H7 (cell line): ENCODE results near the gene A2M. TPM values are rescaled to one million over a fixed set of nuclear protein-coding genes. Genes with fewer than 3 reads are reported as not detected.

ENCODE experiments used
- DNase-seq: peaks from one replicate; pipeline ENCODE4 v3.0.0; 2012
- H3K27me3 ChIP-seq: 2 replicates; pipeline ENCODE4 v1.6.0; 2011; ENCODE audit warnings: mild to moderate bottlenecking, low read length; ENCODE audit not compliant: control insufficient read depth, insufficient read depth
- H3K36me3 ChIP-seq: replicated peaks from 2 replicates; pipeline ENCODE4 v1.5.1; 2011; ENCODE audit warnings: low read length; ENCODE audit not compliant: control insufficient read depth, insufficient read depth
- H3K4me3 ChIP-seq: 2 replicates; pipeline ENCODE4 v1.5.1; 2011; ENCODE audit warnings: low read depth, mild to moderate bottlenecking, control low read depth, low read length, moderate library complexity; ENCODE audit not compliant: insufficient read depth
- total RNA-seq: library from RNA; depleted of rRNA; stranded (reverse); fragments of >200 nt; shearing (Covaris generic); gene quantifications from 2 replicates; pipeline ENCODE4 v1.2.3, GENCODE V29; 2014

The A2M gene
- total RNA-seq, 1 experiment from 2014 or later, result not detected

DNA sequence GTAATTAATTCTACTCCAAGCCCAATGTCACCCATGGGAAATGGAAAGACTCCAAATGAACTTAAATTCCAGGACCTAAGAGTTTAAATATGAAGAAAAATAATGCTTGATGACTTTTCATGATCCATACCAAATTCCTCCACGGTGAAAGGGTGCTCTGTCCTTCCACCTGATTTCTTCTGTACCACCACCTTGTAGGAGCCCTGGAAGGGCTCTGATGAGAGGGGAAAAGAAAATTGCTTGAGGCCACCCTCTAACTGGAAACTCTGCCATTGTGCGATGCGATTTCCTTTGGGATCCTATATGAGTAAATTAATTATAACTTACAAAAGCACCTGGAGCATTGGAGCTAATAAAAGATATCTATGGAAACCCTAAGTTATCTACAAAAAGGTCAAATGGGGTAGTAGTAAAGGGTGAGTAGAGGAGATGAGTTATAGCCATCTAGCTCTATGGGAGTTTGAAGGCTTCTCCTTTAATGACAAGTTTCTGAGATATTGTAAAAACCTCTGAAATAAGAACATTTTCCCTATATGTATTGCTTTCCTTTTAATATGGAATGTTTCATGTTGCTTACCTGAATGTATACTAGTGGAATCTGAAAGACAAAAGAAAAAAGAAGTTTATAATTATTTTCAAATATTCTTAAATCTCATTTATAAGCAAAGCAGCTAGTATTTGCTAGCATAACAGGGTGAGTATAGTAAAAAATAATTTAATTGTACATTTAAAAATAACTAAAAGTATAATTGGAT lies 5.8 kb downstream of the A2M start:
- DNase-seq, result no peak
- Histone ChIP-seq H3K4me3 (no peak overlapping the region), H3K36me3 (no peaks in the 10 kb centered on the region), H3K27me3 (no peaks in the 10 kb centered on the region)

DNA sequence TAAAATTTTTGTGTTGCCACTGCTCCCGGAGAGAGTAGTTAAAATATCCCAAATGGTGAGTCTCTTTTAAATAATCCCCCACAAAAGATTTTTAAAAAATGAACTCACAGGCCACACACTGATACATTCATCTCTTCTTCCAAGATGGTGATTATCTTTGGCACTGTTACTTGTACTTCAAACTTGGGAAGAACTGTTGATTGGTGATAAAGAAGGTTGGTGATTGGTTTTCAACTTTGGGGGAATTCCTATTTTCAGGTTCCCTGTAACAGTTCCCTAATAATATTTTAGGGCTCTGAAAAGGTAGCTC lies 6.6 kb downstream of the A2M start:
- Histone ChIP-seq H3K36me3 (no peaks in the 10 kb centered on the region), H3K27me3 (no peaks in the 10 kb centered on the region), H3K4me3 (no peak overlapping the region)
- no peak for DNase-seq

DNA sequence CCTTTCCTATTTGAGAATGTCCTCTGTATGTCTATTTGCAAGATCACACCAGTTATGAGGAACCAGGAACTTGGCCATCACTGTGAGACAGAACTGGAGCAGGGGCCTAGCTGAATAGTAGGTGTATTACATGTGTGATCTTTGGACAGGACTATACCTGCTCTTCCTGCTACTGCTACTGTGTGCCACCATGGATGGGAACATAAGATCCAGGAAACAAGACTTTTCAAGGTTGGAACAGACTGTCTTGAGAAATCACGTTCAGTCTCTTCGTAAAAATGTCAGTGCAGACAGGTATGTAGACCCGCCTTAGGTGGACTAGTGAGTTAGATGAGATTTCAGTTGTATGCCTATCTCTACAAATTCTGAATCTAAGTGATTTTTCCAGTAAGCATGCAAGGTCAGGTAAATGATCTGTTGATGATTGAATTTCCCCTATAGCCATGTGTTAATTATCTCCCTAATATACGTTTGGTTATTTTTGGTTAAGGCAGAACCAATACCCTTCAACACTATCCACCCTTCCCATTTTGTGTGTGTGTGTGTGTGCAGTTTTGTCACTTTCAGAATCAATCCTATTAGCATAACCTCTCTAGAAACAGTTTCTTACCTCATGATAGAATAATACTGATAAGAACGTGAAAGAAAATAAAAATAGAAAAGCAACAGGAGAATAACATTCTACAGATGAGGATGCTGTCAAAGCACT lies 7.1 kb downstream of the A2M start:
- Histone ChIP-seq H3K36me3 (no peaks in the 10 kb centered on the region), H3K27me3 (no peaks in the 10 kb centered on the region), H3K4me3 (no peak overlapping the region)
- DNase-seq, result no peak

DNA sequence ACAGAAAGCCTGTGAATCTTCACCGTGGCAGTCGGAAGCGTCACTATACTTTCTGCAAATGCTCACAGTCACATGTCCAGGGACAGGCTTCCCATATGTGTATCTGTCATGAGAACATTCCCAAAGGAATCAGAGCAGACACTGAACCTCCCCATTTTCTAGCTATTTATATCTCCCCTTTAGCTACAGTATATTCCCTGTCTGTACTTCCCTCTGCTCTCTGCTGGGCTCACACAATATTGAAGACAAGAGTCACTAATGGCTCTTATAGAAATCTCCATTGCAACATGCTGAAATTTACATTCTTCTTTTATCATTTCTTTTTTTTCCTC lies 8.2 kb downstream of the A2M start:
- H3K27me3 ChIP-seq, result no peaks in the 10 kb centered on the region
- H3K4me3 ChIP-seq, result no peak overlapping the region
- no peaks in the 10 kb centered on the region for H3K36me3 ChIP-seq
- DNase-seq, result no peak

DNA sequence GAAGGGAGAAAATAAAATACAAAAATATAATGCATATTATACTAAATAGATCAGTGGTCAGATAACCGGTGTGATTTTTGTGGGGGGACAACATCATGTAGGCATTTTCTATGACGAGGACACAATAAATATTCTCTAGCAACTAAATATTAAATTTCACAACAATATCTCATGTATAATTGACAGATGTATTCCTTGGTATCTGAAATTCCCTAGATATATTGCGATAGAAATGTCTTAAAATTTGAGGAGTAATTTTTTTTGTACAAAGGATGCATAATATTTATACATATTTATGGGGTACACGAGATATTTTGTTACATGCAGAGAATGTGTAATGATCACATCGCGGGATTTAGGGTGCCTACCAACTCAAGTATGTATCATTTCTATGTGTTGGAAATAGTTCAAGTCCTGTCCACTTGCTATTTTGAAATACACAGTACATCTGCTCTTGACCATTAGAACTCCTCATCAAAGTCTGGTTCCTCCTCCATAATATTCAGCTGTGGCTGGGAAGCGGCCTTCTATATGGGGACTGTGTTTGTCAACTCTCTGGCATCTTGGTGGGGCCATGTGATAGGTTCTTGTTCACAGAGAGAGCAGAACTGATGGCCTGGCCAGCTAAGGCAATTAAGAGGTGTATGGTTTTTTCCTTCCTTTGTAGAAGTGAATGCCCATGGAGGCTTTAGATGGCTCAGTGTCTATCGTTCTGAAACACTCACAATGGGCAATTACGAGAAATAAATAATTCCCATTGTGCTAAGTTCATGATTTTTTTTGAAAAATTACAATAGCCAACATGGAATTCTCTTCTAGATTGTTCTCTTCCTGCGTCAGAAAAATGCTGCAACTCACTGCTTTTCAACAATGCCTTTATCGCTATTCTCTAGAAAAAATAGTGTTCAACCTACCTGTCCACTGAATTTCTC lies 8.8 kb downstream of the A2M start:
- no peak for DNase-seq
- H3K36me3 ChIP-seq, result no peaks in the 10 kb centered on the region

DNA sequence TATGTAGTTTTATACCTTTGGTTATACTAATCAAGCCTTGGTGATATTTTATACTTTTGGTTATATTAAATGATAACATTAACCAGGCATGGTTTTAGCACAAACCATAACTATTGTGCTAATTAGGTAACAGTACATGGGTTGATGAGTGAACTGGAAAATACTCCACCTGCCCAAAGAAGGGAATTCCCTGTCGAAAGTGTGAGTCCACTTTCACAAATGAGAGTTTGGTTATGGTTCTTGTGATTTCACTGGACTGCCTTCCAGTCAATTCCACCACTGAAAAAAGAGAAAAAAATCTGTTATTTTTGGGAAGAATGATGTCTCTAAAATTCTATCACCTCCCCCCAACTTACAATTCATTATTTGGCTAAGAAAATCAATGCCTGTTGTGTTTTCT lies 9.7 kb downstream of the A2M start:
- H3K4me3 ChIP-seq, result no peak overlapping the region
- DNase-seq, result no peak
- H3K36me3 ChIP-seq, result no peaks in the 10 kb centered on the region

More for the DNA sequence above, 8.8 kb downstream of the A2M start:
- Histone ChIP-seq H3K4me3 (no peak overlapping the region), H3K27me3 (no peaks in the 10 kb centered on the region)

DNA sequence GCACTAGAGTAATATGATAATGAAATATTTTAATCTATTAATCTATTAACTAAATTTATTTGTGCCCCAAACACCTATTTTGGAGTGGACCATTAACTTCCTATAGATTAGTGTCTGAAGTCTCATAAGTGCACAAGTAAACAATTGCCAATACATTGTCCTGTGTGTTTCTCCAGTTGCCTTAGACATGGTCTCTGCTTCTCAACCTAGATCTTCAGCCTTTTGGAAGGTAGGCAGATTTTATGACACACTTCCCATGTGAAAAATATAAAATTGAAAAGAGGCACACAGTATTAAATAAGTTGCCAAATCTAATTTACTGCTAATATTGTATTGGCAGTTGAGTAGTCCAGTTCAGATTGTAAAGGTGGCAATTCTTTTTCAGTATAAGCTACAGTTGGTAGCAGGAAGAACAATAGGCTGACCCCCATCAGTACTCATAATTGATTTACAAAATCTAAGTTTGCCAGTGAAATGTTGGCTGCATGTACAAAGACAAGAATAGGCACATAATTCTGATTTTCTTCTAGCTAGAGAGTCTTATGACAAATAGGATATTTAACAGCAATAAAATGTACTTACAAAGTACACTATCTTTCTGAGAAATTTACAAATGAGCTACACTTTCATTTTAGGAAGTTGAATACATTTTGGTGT lies 10.8 kb downstream of the A2M start:
- Histone ChIP-seq H3K36me3 (no peaks in the 10 kb centered on the region), H3K27me3 (no peaks in the 10 kb centered on the region), H3K4me3 (no peak overlapping the region)
- DNase-seq, result no peak

More for the DNA sequence above, 9.7 kb downstream of the A2M start:
- no peaks in the 10 kb centered on the region for H3K27me3 ChIP-seq

DNA sequence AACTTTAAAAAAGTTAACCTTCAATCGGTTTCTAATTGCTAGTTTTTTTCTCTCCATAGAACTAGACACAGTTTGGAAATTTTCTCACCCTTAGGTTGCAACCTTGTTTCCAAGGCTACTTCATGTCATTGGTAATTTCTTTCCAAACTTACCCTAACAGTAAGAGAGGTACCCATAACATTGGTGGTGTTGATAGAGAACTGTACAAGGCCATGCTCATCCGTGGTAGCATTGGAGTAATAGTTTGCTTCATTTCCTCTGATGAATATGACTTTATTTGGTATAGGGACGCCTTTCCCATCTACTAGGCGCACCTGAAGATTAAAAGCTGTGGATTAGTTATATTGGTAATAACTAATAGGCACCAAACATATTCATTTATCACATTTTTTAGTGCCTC lies 11.6 kb downstream of the A2M start:
- H3K27me3 ChIP-seq, result no peaks in the 10 kb centered on the region
- DNase-seq, result no peak
- H3K36me3 ChIP-seq, result no peaks in the 10 kb centered on the region
- no peak overlapping the region for H3K4me3 ChIP-seq

DNA sequence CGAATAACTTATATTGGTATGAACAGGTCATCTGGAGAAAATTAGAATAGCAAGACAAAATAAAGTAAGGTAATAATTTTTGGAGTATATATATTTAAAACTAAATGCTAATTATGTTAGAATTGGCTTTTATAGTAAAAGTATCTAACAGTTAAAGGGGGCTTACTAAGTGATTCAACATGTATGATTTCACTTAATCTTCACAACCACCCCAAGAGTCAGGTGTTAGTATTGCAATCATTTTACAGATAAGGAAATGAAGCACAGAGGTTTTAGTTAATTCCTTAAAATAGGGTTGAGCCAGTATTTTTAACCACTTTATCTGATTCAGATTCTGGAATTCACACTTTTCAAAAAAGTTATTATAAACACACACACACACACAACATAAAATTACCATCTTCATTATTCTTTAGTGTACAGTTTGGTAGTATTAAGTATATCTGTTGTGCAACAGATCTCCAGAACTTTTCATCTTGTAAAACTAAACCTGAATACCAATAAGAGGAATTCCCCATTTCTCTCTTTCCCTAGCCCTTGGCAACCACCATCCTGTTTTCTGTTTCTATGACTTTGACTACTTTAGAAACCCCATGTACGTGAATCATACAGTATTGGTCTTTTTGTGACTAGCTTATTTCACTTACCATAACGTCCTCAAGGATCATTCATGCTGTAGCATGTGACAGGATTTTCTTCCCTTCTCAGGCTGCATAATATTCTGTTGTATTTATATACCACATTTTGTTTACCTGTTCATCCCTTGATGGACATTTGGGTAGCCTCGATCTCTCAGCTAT lies 12.5 kb downstream of the A2M start:
- Histone ChIP-seq H3K36me3 (no peaks in the 10 kb centered on the region), H3K27me3 (no peaks in the 10 kb centered on the region), H3K4me3 (no peak overlapping the region)
- no peak for DNase-seq

DNA sequence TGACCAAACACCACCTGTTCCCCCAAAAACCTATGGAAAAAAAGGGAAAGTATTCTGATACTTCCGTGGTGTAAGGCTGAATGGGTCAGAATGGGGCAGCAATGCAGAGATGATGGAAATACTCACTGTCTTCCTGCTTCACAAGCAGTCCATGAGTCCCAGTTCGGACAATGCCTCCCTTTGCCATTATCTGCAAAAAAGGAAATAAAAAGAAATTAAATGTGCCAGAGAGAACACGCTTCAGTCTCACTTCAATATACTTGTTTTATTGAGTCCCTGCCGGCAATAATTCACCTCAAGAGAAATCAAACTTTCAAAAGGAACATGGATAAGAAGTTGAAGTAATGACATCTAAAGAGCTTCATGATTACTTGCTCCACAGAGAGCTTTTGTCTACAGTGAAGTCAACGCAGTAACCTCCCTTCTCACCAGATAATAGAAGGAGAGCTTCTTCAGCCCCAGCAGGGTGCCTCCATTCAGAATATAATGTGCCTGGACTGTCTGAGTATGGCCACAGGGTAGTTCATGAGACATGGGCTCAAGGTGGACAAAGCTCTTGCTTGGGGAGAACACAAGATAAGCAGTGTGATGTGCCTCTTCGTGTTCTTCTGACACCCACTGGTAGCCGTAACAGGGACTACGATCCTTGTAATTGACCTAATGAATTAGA lies 14.6 kb downstream of the A2M start:
- Histone ChIP-seq H3K36me3 (no peaks in the 10 kb centered on the region), H3K4me3 (no peak overlapping the region), H3K27me3 (no peaks in the 10 kb centered on the region)
- DNase-seq, result no peak

DNA sequence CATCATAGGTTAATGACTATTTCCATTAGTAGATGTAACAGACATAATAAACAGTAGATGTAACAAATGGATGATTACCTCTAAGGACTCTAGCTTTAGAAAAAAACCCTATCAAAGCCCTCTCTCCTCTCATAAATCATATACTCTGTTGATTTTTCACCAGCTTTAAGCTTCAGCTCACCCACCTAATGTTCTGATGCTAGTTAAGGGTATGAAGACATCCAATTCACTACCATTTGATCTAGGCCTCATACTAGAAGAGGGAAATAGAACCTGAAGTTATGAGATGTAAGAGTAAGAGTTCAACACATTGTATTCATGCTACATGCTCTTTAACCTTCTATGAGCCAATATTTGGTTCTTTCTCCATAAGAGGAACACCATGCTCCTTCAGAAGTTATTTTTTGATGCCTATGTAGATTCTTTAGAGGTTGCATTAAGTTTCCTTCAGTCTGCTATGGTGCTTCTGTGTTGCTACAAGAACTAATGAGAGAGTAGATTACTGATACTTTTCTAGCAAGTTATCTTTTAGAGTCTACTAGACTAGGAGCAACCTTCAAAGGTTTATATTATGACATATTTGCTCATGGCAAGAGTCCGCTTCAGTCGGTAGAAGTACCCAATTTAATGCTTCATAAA lies 16.0 kb downstream of the A2M start:
- Histone ChIP-seq H3K36me3 (no peaks in the 10 kb centered on the region), H3K27me3 (no peaks in the 10 kb centered on the region), H3K4me3 (no peak overlapping the region)
- DNase-seq, result no peak

DNA sequence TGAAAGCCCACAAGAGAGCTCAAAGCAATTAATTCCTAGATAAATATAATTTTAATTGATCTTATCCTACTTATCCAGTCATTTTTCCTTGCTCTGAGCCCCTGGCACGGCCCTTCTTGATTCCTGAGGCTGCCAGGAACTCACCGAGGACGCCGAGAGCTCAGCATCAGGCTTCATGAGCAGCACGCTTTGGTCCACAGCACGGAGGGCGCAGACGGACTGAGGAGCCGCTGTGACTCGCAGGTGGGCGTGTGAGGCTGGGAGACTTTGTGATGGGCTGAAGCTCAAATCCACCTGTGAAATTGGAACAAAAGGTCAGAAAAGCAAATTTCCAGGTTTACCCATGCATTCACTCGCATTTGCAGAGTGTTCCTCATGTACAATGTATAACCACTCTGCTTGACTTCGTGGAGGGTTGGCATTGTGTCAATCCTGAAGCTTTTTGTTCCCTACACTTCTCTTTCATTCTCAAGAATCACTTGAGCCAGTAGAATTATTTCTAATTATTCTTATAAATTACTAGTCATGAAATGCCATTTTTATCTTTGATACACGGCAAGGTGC lies 17.2 kb downstream of the A2M start:
- DNase-seq, result no peak
- no peak overlapping the region for H3K4me3 ChIP-seq
- H3K36me3 ChIP-seq, result no peaks in the 10 kb centered on the region
- H3K27me3 ChIP-seq, result no peaks in the 10 kb centered on the region

DNA sequence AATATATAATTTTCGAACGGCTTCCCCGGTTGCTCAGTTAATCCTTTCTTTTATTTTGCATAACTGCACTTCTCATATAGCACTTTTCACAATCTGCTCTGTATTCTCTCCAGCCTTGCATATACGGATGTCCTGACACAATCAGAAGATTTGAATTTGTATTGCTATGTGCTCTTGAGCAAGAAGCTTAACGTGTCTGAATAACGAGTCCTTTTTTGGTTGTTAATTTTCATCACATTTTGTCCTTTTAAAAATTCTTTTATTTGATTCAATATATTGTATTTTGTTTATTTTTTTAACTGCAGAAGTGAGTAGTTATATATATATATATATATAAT lies 17.6 kb downstream of the A2M start:
- DNase-seq, result no peak
- Histone ChIP-seq H3K36me3 (no peaks in the 10 kb centered on the region), H3K27me3 (no peaks in the 10 kb centered on the region), H3K4me3 (no peak overlapping the region)
